Gastroesophageal sphincter (tissue), 4 donors: ENCODE results near the gene PI4KA. TPM values are rescaled to one million over a fixed set of nuclear protein-coding genes. Genes with fewer than 3 reads are reported as not detected.

Experiments used
- ATAC-seq: fragments of 150-250 bp; one replicate; pipeline ENCODE4 v1.9.1; 2016; ENCODE audit warnings: mild to moderate bottlenecking, moderate library complexity
- H3K27ac ChIP-seq, 4 donors: fragments of 200-600 bp; sonication (generic) in 3 of 4; 1 replicate in 3 of 4; 2 replicates in 1 of 4; pipeline ENCODE4 v1.5.1; 2016 to 2019
- H3K27me3 ChIP-seq: fragments of 200-600 bp; sonication (generic); one replicate; pipeline ENCODE4 v1.5.1; 2019
- H3K36me3 ChIP-seq, 2 donors: fragments of 200-600 bp; sonication (generic); one replicate each; pipeline ENCODE4 v1.5.1; 2019; ENCODE audit warnings: control low read depth in 1 of 2
- H3K4me1 ChIP-seq, 3 donors: fragments of 200-600 bp; sonication (generic); 1 replicate in 2 of 3; 2 replicates in 1 of 3; pipeline ENCODE4 v1.5.1; 2016 to 2019; ENCODE audit warnings: control low read depth in 2 of 3
- H3K4me3 ChIP-seq, 2 donors: fragments of 200-600 bp; sonication (generic); one replicate each; pipeline ENCODE4 v1.5.1; 2019; ENCODE audit warnings: mild to moderate bottlenecking in 1 of 2, moderate library complexity in 1 of 2
- H3K9me3 ChIP-seq, 3 donors: fragments of 200-600 bp; sonication (generic); one replicate each; pipeline ENCODE4 v1.5.1; 2017 to 2019; ENCODE audit warnings: control low read depth in 2 of 3
- CTCF ChIP-seq, 4 experiments: fragments of 200-600 bp in 2 of 4; fragments of 450-650 bp in 2 of 4; sonication (generic) in 1 of 4; IDR thresholded peaks; one replicate each; pipeline ENCODE4 v1.5.1; 2017 to 2019; ENCODE audit warnings: antibody characterized with exemption in 4 of 4, mild to moderate bottlenecking in 2 of 4, moderate library complexity in 2 of 4
- EP300 ChIP-seq: sonication (generic); formaldehyde crosslinking; IDR thresholded peaks from one replicate; pipeline ENCODE4 v1.6.1; 2017; ENCODE audit warnings: antibody characterized with exemption, mild to moderate bottlenecking
- POLR2A ChIP-seq, 2 donors: fragments of 450-650 bp; IDR thresholded peaks; one replicate each; pipeline ENCODE4 v1.6.1; 2017; ENCODE audit warnings: antibody characterized with exemption in 2 of 2, mild to moderate bottlenecking in 2 of 2, moderate library complexity in 1 of 2
- POLR2AphosphoS5 ChIP-seq: sonication (generic); formaldehyde crosslinking; IDR thresholded peaks from one replicate; pipeline ENCODE4 v1.6.1; 2017; ENCODE audit warnings: antibody characterized with exemption
- WGBS, 2 donors: methylation state at CpG; one replicate each; pipeline ENCODE4 v1.1.5; 2018; ENCODE audit warnings: low coverage in 1 of 2; 5-methylcytosine and 5-hydroxymethylcytosine counted together
- total RNA-seq, 4 donors: library from RNA; depleted of rRNA; stranded (reverse); fragments of >200 nt; gene quantifications; one replicate each; pipeline ENCODE4 v1.1.0, GENCODE V29; 2016

PI4KA gene
- total RNA-seq, 4 donors from 2014 or later = 45.7 to 113 (median 87.5) TPM

GRCh38 chr22:20729194-20729593 is 129.4 kb downstream of the PI4KA start:
- Histone ChIP-seq H3K4me1 (no peaks in the 10 kb centered on the region), H3K27me3 (no peaks in the 10 kb centered on the region), H3K27ac (no peak overlapping the region), H3K9me3 (no peaks in the 10 kb centered on the region), H3K36me3 (peaks cover 0 to 90% of the 10 kb centered on the region in 2 donors), H3K4me3 (no peak overlapping the region)
- WGBS, 2 donors = no CpG with 5 or more reads among the region's 13 CpGs
- no peak for ATAC-seq
- TF ChIP-seq CTCF (IDR thresholded peaks at IDR 0.05) = no peak
- no peak for TF ChIP-seq POLR2A (IDR thresholded peaks at IDR 0.05)
- no peak for TF ChIP-seq POLR2AphosphoS5
- TF ChIP-seq EP300 = no peak

- 70 to 80% methylated on average over 2 of the region's 10 CpGs for WGBS, 2 donors
- ATAC-seq = no peak
These were observed 130.0 kb downstream of the PI4KA start for GRCh38 chr22:20728523-20729190.

GRCh38 chr22:20727118-20728015 is 131.2 kb downstream of the PI4KA start:
- no peaks in the 10 kb centered on the region for H3K27me3 ChIP-seq
- peaks cover 0 to 86% of the 10 kb centered on the region in 2 donors for H3K36me3 ChIP-seq
- H3K9me3 ChIP-seq = no peaks in the 10 kb centered on the region
- H3K4me1 ChIP-seq = no peaks in the 10 kb centered on the region
- H3K4me3 ChIP-seq = no peak overlapping the region
- WGBS, 2 donors = 82 to 90% methylated on average over 15 to 16 of the region's 29 CpGs
- no peak for TF ChIP-seq POLR2AphosphoS5
- no peak for TF ChIP-seq CTCF (IDR thresholded peaks at IDR 0.05)
- no peak for TF ChIP-seq POLR2A (IDR thresholded peaks at IDR 0.05)
- no peak for TF ChIP-seq EP300
- ATAC-seq = no peak
- no peak overlapping the region for H3K27ac ChIP-seq

More at GRCh38 chr22:20728523-20729190, 130.0 kb downstream of the PI4KA start:
- H3K4me1 ChIP-seq = no peaks in the 10 kb centered on the region
- H3K27ac ChIP-seq = no peak overlapping the region
- H3K36me3 ChIP-seq = peaks cover 0 to 91% of the 10 kb centered on the region in 2 donors
- no peak for TF ChIP-seq POLR2AphosphoS5
- TF ChIP-seq EP300 = no peak
- TF ChIP-seq CTCF (IDR thresholded peaks at IDR 0.05) = no peak
- TF ChIP-seq POLR2A (IDR thresholded peaks at IDR 0.05) = no peak
- H3K4me3 ChIP-seq = no peak overlapping the region
- H3K27me3 ChIP-seq = no peaks in the 10 kb centered on the region
- H3K9me3 ChIP-seq = no peaks in the 10 kb centered on the region

GRCh38 chr22:20725987-20726558 is 132.5 kb downstream of the PI4KA start:
- TF ChIP-seq EP300 (no peak), CTCF (IDR thresholded peaks at IDR 0.05) (no peak), POLR2AphosphoS5 (no peak), POLR2A (IDR thresholded peaks at IDR 0.05) (no peak)
- ATAC-seq = no peak
- 81 to 87% methylated on average over 3 to 5 of the region's 11 CpGs for WGBS, 2 donors
- H3K27me3 ChIP-seq = no peaks in the 10 kb centered on the region
- no peaks in the 10 kb centered on the region for H3K4me1 ChIP-seq
- H3K27ac ChIP-seq = no peak overlapping the region
- no peaks in the 10 kb centered on the region for H3K9me3 ChIP-seq
- no peak overlapping the region for H3K4me3 ChIP-seq
- H3K36me3 ChIP-seq = peaks cover 0 to 87% of the 10 kb centered on the region in 2 donors
